ENCODE results near the gene HMX2. TPM values are rescaled to one million over a fixed set of nuclear protein-coding genes. Genes with fewer than 3 reads are reported as not detected.
"Not testable (repeated sequence)": the region's sequence is repeated elsewhere in the genome, so short reads cannot be mapped to it uniquely, and the experiment has no call there.

HMX2 gene
- total and polyA plus RNA-seq, 3 experiments from 2014 or later, result not detected

GRCh38 chr10:123157210-123157609 is 9.3 kb downstream of the HMX2 start:
- H3K4me1 ChIP-seq (ENCODE audit: insufficient read depth, low read length), result peaks cover 78% of the 10 kb centered on the region
- H3K27me3 ChIP-seq (ENCODE audit: insufficient read depth, low read length, poor library complexity, severe bottlenecking), result no peaks in the 10 kb centered on the region
- ChIA-PET POLR2A (no interaction called here), CTCF (no interaction called here)
- H3K27ac ChIP-seq (ENCODE audit: low read depth, low read length), result no peak overlapping the region
- H3K4me1 Mint-ChIP-seq, result peaks cover 76 to 84% (median 80%) of the 10 kb centered on the region in 3 donors
- no peak for DNase-seq
- peak overlapping the region in 7 of 8 donors; percentile 5 to 69 (median 34) for H3K27ac Mint-ChIP-seq
- H3K27me3 Mint-ChIP-seq, result no peaks in the 10 kb centered on the region
- H3K4me3 Mint-ChIP-seq, result peak overlapping the region; percentile 1 to 27 (median 13)
- no peaks in the 10 kb centered on the region for H3K9me3 ChIP-seq (ENCODE audit: low read length)
- H3K4me3 ChIP-seq (ENCODE audit: low read length), result no peak overlapping the region
- H3K36me3 Mint-ChIP-seq, result peaks cover 15 to 65% (median 18%) of the 10 kb centered on the region in 3 donors
- peaks cover 15% of the 10 kb centered on the region for H3K36me3 ChIP-seq (ENCODE audit: insufficient read depth, low read length)
- H3K9me3 Mint-ChIP-seq, result no peaks in the 10 kb centered on the region

- H3K9me3 ChIP-seq (ENCODE audit: low read length), result no peaks in the 10 kb centered on the region
- H3K4me1 Mint-ChIP-seq, result peaks cover 71 to 86% (median 82%) of the 10 kb centered on the region in 3 donors
- peak overlapping the region in 6 of 8 donors; percentile 5 to 86 (median 64) for H3K27ac Mint-ChIP-seq
- H3K27me3 Mint-ChIP-seq, result no peaks in the 10 kb centered on the region
- H3K27me3 ChIP-seq (ENCODE audit: insufficient read depth, low read length, poor library complexity, severe bottlenecking), result no peaks in the 10 kb centered on the region
- H3K36me3 ChIP-seq (ENCODE audit: insufficient read depth, low read length), result peaks cover 29% of the 10 kb centered on the region
- H3K27ac ChIP-seq (ENCODE audit: low read depth, low read length), result no peak overlapping the region
- peaks cover 18 to 79% (median 22%) of the 10 kb centered on the region in 3 donors for H3K36me3 Mint-ChIP-seq
- DNase-seq, result no peak
- H3K9me3 Mint-ChIP-seq, result no peaks in the 10 kb centered on the region
- ChIA-PET POLR2A (interaction anchor here (1.0 kb wide), 1 partner anchor 9 kb away, joined by 3 read pairs; no protein-coding TSS in a partner anchor), CTCF (interaction anchor here (1.5 kb wide), 1 partner anchor 178 kb away, joined by 4 read pairs; the partner anchor contains the start of gene PSTK)
- peak overlapping the region in 4 of 7 donors; percentile 4 to 71 (median 28) for H3K4me3 Mint-ChIP-seq
- H3K4me1 ChIP-seq (ENCODE audit: insufficient read depth, low read length), result peaks cover 73% of the 10 kb centered on the region
- H3K4me3 ChIP-seq (ENCODE audit: low read length), result no peak overlapping the region
Observed at GRCh38 chr10:123158682-123159081, 10.7 kb downstream of the HMX2 start.

GRCh38 chr10:123160311-123160980 is 12.5 kb downstream of the HMX2 start:
- Mint-ChIP-seq H3K4me3 (peak overlapping the region; percentile 39 to 80 (median 56)), H3K4me1 (peaks cover 64 to 86% (median 83%) of the 10 kb centered on the region in 3 donors), H3K27ac (peak overlapping the region; percentile 65 to 93 (median 80)), H3K27me3 (no peaks in the 10 kb centered on the region), H3K9me3 (no peaks in the 10 kb centered on the region), H3K36me3 (peaks cover 22 to 82% (median 27%) of the 10 kb centered on the region in 3 donors)
- POLR2A ChIA-PET, result interaction anchor here (0.6 kb wide), 1 partner anchor 28 kb away, joined by 3 read pairs; no protein-coding TSS in a partner anchor
- H3K4me1 ChIP-seq (ENCODE audit: insufficient read depth, low read length), result peaks cover 65% of the 10 kb centered on the region
- H3K9me3 ChIP-seq (ENCODE audit: low read length), result no peaks in the 10 kb centered on the region
- CTCF ChIA-PET, result interaction anchor here (1.5 kb wide), 1 partner anchor 1259 kb away, joined by 4 read pairs; the partner anchor contains the start of gene OAT
- H3K27me3 ChIP-seq (ENCODE audit: insufficient read depth, low read length, poor library complexity, severe bottlenecking), result no peaks in the 10 kb centered on the region
- peak overlapping the region; percentile 17 for H3K4me3 ChIP-seq (ENCODE audit: low read length)
- peak in 2 of 5 donors; percentile 68 to 72 for DNase-seq
- peak overlapping the region; percentile 28 for H3K27ac ChIP-seq (ENCODE audit: low read depth, low read length)
- peaks cover 38% of the 10 kb centered on the region for H3K36me3 ChIP-seq (ENCODE audit: insufficient read depth, low read length)

- ChIA-PET POLR2A (no interaction called here), CTCF (no interaction called here)
- Mint-ChIP-seq H3K27ac (peak overlapping the region in 3 of 8 donors; percentile 12 to 43 (median 42)), H3K4me3 (no peak overlapping the region), H3K36me3 (peaks cover 13 to 83% (median 21%) of the 10 kb centered on the region in 3 donors), H3K9me3 (no peaks in the 10 kb centered on the region), H3K27me3 (no peaks in the 10 kb centered on the region), H3K4me1 (peaks cover 42 to 69% (median 63%) of the 10 kb centered on the region in 3 donors)
- H3K36me3 ChIP-seq (ENCODE audit: insufficient read depth, low read length), result peaks cover 37% of the 10 kb centered on the region
- H3K9me3 ChIP-seq (ENCODE audit: low read length), result no peaks in the 10 kb centered on the region
- no peak overlapping the region for H3K4me3 ChIP-seq (ENCODE audit: low read length)
- H3K27ac ChIP-seq (ENCODE audit: low read depth, low read length), result no peak overlapping the region
- H3K27me3 ChIP-seq (ENCODE audit: insufficient read depth, low read length, poor library complexity, severe bottlenecking), result no peaks in the 10 kb centered on the region
- peaks cover 27% of the 10 kb centered on the region for H3K4me1 ChIP-seq (ENCODE audit: insufficient read depth, low read length)
- DNase-seq, result no peak
Observed at GRCh38 chr10:123164319-123164718, 16.4 kb downstream of the HMX2 start.

GRCh38 chr10:123165445-123166072 is 17.6 kb downstream of the HMX2 start:
- CTCF ChIA-PET, result interaction anchor here (0.5 kb wide), 1 partner anchor 17 kb away, joined by 3 read pairs; no protein-coding TSS in a partner anchor
- Histone ChIP-seq H3K4me3 (ENCODE audit: low read length) (no peak overlapping the region), H3K27me3 (ENCODE audit: insufficient read depth, low read length, poor library complexity, severe bottlenecking) (no peaks in the 10 kb centered on the region), H3K4me1 (ENCODE audit: insufficient read depth, low read length) (peaks cover 15% of the 10 kb centered on the region), H3K27ac (ENCODE audit: low read depth, low read length) (no peak overlapping the region), H3K36me3 (ENCODE audit: insufficient read depth, low read length) (peaks cover 37% of the 10 kb centered on the region), H3K9me3 (ENCODE audit: low read length) (no peaks in the 10 kb centered on the region)
- Mint-ChIP-seq H3K4me3 (no peak overlapping the region), H3K9me3 (no peaks in the 10 kb centered on the region), H3K36me3 (peaks cover 13 to 85% (median 22%) of the 10 kb centered on the region in 3 donors), H3K4me1 (peaks cover 31 to 62% (median 50%) of the 10 kb centered on the region in 3 donors), H3K27me3 (no peaks in the 10 kb centered on the region), H3K27ac (peak overlapping the region in 1 of 8 donors; percentile 86)
- POLR2A ChIA-PET, result no interaction called here
- no peak for DNase-seq

GRCh38 chr10:123166618-123167017 is 18.7 kb downstream of the HMX2 start:
- peaks cover 37% of the 10 kb centered on the region for H3K36me3 ChIP-seq (ENCODE audit: insufficient read depth, low read length)
- CTCF ChIA-PET, result interaction anchor here (1.6 kb wide), 1 partner anchor 12 kb away, joined by 4 read pairs; the partner anchor contains the start of gene BUB3
- H3K36me3 Mint-ChIP-seq, result peaks cover 11 to 85% (median 24%) of the 10 kb centered on the region in 3 donors

GRCh38 chr10:123170961-123171360 is 23.0 kb downstream of the HMX2 start:
- peaks cover 4% of the 10 kb centered on the region for H3K36me3 ChIP-seq (ENCODE audit: insufficient read depth, low read length)
- Mint-ChIP-seq H3K27ac (no peak overlapping the region), H3K4me1 (peaks cover 25 to 63% (median 28%) of the 10 kb centered on the region in 3 donors), H3K9me3 (no peaks in the 10 kb centered on the region), H3K36me3 (peaks cover 11 to 78% (median 28%) of the 10 kb centered on the region in 3 donors), H3K27me3 (no peaks in the 10 kb centered on the region), H3K4me3 (no peak overlapping the region)
- no peak for DNase-seq
- H3K4me3 ChIP-seq (ENCODE audit: low read length), result no peak overlapping the region
- H3K4me1 ChIP-seq (ENCODE audit: insufficient read depth, low read length), result no peaks in the 10 kb centered on the region
- no peaks in the 10 kb centered on the region for H3K9me3 ChIP-seq (ENCODE audit: low read length)
- H3K27ac ChIP-seq (ENCODE audit: low read depth, low read length), result no peak overlapping the region
- CTCF ChIA-PET, result no interaction called here
- POLR2A ChIA-PET, result no interaction called here
- H3K27me3 ChIP-seq (ENCODE audit: insufficient read depth, low read length, poor library complexity, severe bottlenecking), result no peaks in the 10 kb centered on the region

More at GRCh38 chr10:123166618-123167017, 18.7 kb downstream of the HMX2 start:
- Mint-ChIP-seq H3K9me3 (no peaks in the 10 kb centered on the region), H3K4me3 (no peak overlapping the region), H3K4me1 (peaks cover 25 to 62% (median 40%) of the 10 kb centered on the region in 3 donors), H3K27ac (peak overlapping the region in 3 of 8 donors; percentile 43 to 66 (median 58)), H3K27me3 (no peaks in the 10 kb centered on the region)
- POLR2A ChIA-PET, result no interaction called here
- Histone ChIP-seq H3K27ac (ENCODE audit: low read depth, low read length) (no peak overlapping the region), H3K9me3 (ENCODE audit: low read length) (no peaks in the 10 kb centered on the region), H3K4me1 (ENCODE audit: insufficient read depth, low read length) (peaks cover 6% of the 10 kb centered on the region), H3K4me3 (ENCODE audit: low read length) (no peak overlapping the region), H3K27me3 (ENCODE audit: insufficient read depth, low read length, poor library complexity, severe bottlenecking) (no peaks in the 10 kb centered on the region)
- no peak for DNase-seq

GRCh38 chr10:123171616-123172015 is 23.7 kb downstream of the HMX2 start:
- H3K4me3 Mint-ChIP-seq; CTCF ChIA-PET; H3K9me3 Mint-ChIP-seq; H3K4me3 ChIP-seq (ENCODE audit: low read length); POLR2A ChIA-PET; H3K27me3 ChIP-seq (ENCODE audit: insufficient read depth, low read length, poor library complexity, severe bottlenecking); H3K36me3 ChIP-seq (ENCODE audit: insufficient read depth, low read length); H3K4me1 ChIP-seq (ENCODE audit: insufficient read depth, low read length); DNase-seq; H3K27me3 Mint-ChIP-seq; H3K9me3 ChIP-seq (ENCODE audit: low read length); H3K27ac ChIP-seq (ENCODE audit: low read depth, low read length); H3K27ac Mint-ChIP-seq: not testable (repeated sequence)
- peaks cover 23 to 61% (median 24%) of the 10 kb centered on the region in 3 donors for H3K4me1 Mint-ChIP-seq
- H3K36me3 Mint-ChIP-seq, result peaks cover 17 to 77% (median 26%) of the 10 kb centered on the region in 3 donors

Measured in CD8-positive, alpha-beta memory T cell (primary cell).